HuH-7 (cell line): ENCODE measurements around the gene PRKCSH.
"Not testable (repeated sequence)": the region's sequence is repeated elsewhere in the genome, so short reads cannot be mapped to it uniquely, and the experiment has no call there.

Experiments
- DNase-seq: peaks from one replicate; pipeline ENCODE4 v3.0.0; 2011; ENCODE audit warnings: low spot score

The PRKCSH gene

GRCh38 chr19:11450570-11451326 lies 15.3 kb downstream of the PRKCSH start:
- no peak for DNase-seq

- DNase-seq, result no peak
Observed at GRCh38 chr19:11451327-11451870, 16.0 kb downstream of the PRKCSH start.

- no peak for DNase-seq
Observed at GRCh38 chr19:11451871-11452619, 16.6 kb downstream of the PRKCSH start.

- no peak for DNase-seq
Observed at GRCh38 chr19:11452620-11453310, 17.3 kb downstream of the PRKCSH start.

- no peak for DNase-seq
Observed at GRCh38 chr19:11453468-11454341, 18.3 kb downstream of the PRKCSH start.

- not testable (repeated sequence) for DNase-seq
Observed at GRCh38 chr19:11455233-11455554, 19.8 kb downstream of the PRKCSH start.

- no peak for DNase-seq
Observed at GRCh38 chr19:11456659-11457058, 21.2 kb downstream of the PRKCSH start.

- no peak for DNase-seq
Observed at GRCh38 chr19:11457115-11457514, 21.7 kb downstream of the PRKCSH start.

- DNase-seq, result no peak
Observed at GRCh38 chr19:11457831-11458230, 22.4 kb downstream of the PRKCSH start.

GRCh38 chr19:11458236-11458900 lies 22.9 kb downstream of the PRKCSH start:
- DNase-seq, result no peak

GRCh38 chr19:11458912-11459311 lies 23.5 kb downstream of the PRKCSH start:
- not testable (repeated sequence) for DNase-seq

GRCh38 chr19:11460207-11460606 lies 24.8 kb downstream of the PRKCSH start:
- DNase-seq, result no peak

- DNase-seq, result no peak
Observed at GRCh38 chr19:11461453-11461852, 26.0 kb downstream of the PRKCSH start.

- no peak for DNase-seq
Observed at GRCh38 chr19:11463391-11463790, 28.0 kb downstream of the PRKCSH start.

- no peak for DNase-seq
Observed at GRCh38 chr19:11464333-11465265, 29.2 kb downstream of the PRKCSH start.

- no peak for DNase-seq
Observed at GRCh38 chr19:11465600-11465999, 30.2 kb downstream of the PRKCSH start.

GRCh38 chr19:11468266-11468845 lies 32.9 kb downstream of the PRKCSH start:
- DNase-seq, result not testable (repeated sequence)

- DNase-seq, result no peak
Observed at GRCh38 chr19:11473725-11474124, 38.3 kb downstream of the PRKCSH start.

- not testable (repeated sequence) for DNase-seq
Observed at GRCh38 chr19:11475343-11475742, 39.9 kb downstream of the PRKCSH start.

GRCh38 chr19:11475861-11476260 lies 40.4 kb downstream of the PRKCSH start:
- no peak for DNase-seq
